KOPT-K1 (cell line): ENCODE data around the gene CCDC154.

Experiments
- H3K27ac ChIP-seq: fragments of 200-600 bp; sonication (generic); 2 replicates; pipeline ENCODE4 v1.5.1; 2016; ENCODE audit warnings: antibody characterized with exemption, mild to moderate bottlenecking, low read depth, low read length; ENCODE audit not compliant: poor library complexity, severe bottlenecking
- H3K36me3 ChIP-seq: fragments of 200-600 bp; sonication (generic); 2 replicates; pipeline ENCODE4 v1.5.1; 2017; ENCODE audit warnings: antibody characterized with exemption, mild to moderate bottlenecking, low read length, moderate library complexity; ENCODE audit not compliant: insufficient read depth
- H3K9me3 ChIP-seq: fragments of 200-600 bp; sonication (generic); 2 replicates; pipeline ENCODE4 v1.5.1; 2017; ENCODE audit warnings: antibody characterized with exemption, low read length, mild to moderate bottlenecking; ENCODE audit not compliant: insufficient read depth, poor library complexity, severe bottlenecking

Gene CCDC154

DNA sequence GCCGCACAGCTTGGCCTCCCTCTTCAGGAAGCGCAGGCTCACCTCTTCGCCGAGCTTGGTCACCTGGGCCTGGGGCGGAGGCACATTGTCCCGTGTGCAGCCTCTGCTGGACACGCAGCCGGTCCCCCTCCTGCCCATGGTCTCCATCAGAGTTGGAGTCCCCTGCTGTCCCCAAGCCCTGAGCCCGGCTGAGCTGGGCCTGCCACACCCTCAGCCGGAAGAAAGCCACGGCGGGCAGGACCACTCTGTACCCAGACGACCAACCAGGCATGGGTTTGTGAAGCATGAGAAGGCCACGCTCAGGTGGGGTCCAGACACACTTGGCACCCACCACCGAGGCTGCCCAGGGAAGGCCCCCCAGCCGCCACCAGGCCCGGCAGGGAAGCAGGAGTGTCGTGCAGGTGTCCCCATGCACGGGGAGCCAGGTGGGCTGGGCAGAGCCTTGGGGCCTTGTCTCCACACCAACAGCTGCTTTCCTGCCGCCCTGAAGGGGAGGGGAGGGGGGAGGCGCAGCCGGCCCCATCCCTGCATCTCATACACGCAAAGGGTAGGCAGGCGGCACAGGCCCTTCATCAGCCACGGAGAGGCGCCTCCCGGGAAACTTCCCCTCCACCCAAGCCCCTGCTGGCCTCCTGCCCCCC lies 5.2 kb downstream of the CCDC154 start:
- H3K27ac ChIP-seq: no peak overlapping the region
- H3K9me3 ChIP-seq: no peaks in the 10 kb centered on the region
- no peaks in the 10 kb centered on the region for H3K36me3 ChIP-seq

DNA sequence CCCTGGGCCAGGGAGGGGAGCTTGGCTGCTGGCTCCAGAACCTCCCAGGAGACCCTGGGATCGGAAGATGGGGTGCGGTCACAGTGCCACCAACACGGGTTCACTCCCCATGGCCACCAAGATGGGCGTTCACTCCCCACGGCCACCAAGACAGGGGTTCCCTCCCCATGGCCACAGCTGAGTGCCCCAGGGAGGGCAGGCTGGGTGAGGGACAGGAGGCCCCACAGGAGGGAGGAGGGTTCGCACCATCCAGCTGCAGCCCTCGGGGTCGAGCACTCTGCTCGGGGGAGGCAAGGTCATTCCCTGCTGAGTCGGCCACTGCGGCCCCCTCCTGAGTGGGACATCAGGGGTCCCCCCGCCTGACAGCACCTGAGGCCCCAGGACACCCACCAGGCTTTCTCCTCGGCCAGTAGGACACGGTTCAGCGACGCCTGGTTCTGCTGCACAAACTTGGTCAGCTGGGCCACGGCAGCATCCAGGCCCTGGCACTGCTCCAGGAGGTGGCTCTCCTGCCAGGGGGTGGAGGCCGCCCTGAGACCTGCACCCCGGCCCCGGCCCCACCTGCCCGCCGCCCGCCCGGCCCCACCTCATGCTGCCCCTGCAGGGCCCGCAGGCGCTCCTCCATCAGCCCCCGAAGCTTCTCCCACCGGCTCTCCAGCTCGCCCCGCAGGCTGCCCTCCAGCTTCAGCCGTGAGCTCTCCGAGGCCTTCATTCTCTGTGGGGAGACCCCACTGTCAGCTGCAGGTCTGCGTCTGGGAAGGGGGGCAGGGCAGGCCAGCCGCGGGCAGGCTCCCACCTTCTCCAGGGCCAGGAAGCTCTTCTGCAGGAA lies 5.9 kb downstream of the CCDC154 start:
- Histone ChIP-seq H3K9me3 (no peaks in the 10 kb centered on the region), H3K27ac (no peak overlapping the region), H3K36me3 (no peaks in the 10 kb centered on the region)

DNA sequence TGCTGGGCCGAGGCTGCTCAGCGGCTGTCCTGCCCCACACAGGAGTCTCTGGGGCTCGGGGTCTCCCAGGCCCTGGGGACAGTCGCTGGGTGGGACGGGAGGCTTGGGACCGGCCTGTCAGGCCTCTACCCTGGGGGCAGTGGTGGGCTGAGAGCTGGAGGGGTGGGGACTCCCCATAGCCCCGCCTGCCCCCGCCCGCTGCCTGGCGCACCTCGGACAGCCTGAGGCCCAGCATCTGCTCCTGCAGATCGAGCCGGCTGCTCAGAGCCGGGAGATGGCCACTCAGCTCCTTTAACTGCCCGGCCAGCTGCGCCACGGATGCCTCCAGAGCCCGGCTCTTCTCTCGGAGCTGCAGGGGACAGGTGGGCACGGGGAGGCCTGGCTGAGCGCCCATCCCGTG lies 6.8 kb downstream of the CCDC154 start:
- H3K9me3 ChIP-seq: no peaks in the 10 kb centered on the region
- no peaks in the 10 kb centered on the region for H3K36me3 ChIP-seq
- no peak overlapping the region for H3K27ac ChIP-seq

DNA sequence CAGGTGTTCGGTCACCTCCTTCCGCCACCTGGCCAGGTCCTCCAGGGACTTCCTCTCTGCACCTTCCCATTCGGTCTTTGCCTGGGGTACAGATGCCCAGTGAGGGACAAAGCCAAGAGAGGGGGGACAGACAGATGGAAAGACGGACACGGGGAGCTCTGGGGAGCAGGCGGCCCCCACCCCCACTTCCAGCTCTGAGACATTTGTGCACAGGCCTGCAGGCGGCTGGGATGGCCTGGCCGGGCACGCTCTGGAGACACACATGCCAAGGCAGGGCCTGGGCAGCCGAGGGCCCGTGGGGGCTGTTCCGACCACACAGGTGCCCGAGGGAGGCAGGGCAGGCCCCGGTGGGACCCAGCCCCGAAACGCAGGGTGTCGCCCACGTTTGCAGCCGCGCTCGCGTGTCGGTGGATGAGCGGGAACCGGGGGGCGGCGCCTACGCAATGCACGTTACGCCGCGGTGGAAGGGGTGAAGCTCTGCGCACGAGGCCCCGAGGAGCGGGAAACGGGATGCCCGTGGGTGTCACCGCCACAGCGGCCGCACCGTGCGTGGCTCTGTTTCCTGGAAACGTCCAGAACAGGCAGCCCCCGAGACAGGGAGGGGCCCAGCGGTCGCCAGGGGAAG lies 7.5 kb downstream of the CCDC154 start:
- H3K27ac ChIP-seq: no peak overlapping the region
- no peaks in the 10 kb centered on the region for H3K9me3 ChIP-seq
- H3K36me3 ChIP-seq: no peaks in the 10 kb centered on the region

DNA sequence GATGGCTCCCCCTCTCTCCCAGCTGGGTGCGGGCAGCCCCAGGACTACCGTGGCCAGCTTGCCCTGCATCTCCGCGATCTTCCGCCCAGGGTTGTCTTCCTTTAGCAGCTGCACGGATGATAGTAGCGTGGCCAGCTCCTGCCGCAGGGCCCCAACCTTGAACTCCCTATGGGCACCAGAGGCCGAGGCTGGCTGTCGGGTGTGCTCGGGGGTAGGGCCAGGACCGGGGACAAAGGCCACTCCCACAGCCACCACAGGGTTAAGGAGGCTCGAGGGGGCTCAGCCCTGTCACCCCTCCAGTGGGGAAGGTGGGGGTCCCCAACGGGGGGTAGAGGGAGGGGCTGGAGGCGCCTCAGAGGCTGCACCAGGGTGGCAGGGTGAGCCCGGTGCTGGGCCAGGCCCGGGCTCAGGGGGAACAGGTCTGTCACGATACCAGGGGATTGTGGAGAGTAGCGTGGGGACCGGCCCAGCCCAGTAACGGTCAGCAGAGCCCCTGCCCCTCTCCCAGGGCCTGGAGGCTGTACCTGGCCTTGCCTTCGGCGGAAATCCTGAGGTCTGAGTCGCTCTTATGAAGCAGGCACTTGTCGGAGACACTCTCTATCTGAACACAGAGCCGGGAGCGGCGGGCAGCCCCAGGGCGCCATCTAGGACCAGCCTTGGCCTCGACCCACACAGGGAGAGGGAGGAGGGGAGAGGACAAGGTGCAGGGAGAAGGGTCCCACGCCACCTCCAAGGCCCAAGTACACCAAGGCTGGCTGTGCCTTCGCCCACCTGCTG lies 8.2 kb downstream of the CCDC154 start:
- Histone ChIP-seq H3K36me3 (no peaks in the 10 kb centered on the region), H3K27ac (no peak overlapping the region), H3K9me3 (no peaks in the 10 kb centered on the region)

DNA sequence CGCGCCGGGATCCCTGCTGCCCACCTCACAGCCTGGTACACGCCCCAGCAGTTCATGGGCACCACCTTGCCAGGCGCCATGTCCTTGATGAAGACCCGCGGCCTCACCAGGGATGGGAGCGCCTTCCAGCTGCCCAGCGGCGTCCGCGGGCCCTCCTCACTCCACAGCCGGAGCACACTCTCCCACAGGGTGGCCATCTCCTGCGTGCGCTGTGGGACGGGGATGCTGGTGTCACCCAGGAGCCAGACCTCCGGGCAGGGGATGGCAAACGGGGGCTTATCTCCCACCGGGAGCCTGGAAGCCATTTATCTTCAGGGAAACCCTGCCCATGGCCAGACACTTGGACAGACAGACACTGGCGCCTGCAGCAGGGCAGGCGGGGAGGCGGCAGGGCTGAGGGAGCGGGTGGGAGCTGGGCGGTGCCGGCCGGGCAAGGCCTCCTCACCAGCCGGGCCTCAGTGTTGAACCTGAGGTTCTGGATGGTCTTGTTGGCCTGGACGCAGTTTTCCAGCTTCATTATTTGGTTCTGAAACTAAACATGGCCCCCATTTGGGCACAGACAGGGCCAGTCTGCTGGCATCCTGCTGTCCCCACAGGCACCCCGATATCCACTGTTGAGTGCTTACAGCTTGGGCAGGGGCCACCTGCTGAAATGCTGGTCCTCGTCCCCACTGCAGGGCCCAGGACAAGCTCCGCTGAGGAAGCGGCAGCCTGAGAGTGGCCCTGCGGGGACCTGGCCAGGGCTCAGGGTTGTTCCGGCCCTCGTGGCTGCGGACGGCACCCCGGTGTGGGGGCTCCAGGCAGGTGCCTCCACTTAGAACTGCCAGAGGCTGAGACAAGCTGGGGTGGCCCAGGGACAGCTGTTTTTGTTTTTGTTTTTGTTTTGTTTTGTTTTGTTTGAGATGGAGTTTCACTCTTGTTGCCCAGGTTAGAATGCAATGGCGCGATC lies 9.4 kb downstream of the CCDC154 start:
- Histone ChIP-seq H3K27ac (no peak overlapping the region), H3K9me3 (no peaks in the 10 kb centered on the region), H3K36me3 (no peaks in the 10 kb centered on the region)

DNA sequence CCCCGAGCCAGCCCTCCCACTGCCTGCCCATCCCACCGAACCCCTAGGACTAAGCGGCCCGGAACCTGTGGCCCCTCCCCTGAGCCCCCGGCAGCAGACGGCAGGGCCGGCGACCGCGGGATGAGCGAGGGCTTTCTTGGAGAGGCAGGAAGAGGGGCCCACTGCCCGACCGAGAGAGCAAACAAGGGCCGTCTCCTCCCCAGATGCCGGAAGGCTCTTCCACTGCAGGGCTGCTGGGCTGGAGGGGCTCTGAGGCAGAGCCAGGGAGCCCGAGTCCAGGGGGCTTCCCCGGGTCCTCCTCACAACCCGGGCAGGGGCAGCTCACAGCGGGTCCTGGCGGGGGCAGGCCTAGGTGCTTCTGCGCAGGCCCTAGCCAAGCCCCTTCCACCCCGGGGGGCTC lies 10.6 kb downstream of the CCDC154 start:
- Histone ChIP-seq H3K9me3 (no peaks in the 10 kb centered on the region), H3K27ac (no peak overlapping the region), H3K36me3 (no peaks in the 10 kb centered on the region)

DNA sequence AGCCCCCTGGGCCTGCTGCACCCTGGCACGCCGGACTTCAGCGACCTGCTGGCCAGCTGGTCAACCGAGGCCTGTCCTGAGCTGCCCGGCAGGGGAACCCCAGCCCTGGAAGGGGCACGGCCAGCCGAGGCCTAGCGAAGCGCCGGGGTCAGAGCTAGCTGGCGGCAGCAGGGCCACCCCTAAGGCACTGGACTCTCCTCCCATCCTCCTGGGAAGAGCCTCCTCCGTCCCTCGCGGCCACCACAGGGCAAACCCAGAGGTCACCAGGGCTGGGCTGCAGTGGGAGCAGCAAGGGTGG lies 11.1 kb downstream of the CCDC154 start:
- H3K27ac ChIP-seq: no peak overlapping the region
- H3K36me3 ChIP-seq: no peaks in the 10 kb centered on the region
- H3K9me3 ChIP-seq: no peaks in the 10 kb centered on the region

DNA sequence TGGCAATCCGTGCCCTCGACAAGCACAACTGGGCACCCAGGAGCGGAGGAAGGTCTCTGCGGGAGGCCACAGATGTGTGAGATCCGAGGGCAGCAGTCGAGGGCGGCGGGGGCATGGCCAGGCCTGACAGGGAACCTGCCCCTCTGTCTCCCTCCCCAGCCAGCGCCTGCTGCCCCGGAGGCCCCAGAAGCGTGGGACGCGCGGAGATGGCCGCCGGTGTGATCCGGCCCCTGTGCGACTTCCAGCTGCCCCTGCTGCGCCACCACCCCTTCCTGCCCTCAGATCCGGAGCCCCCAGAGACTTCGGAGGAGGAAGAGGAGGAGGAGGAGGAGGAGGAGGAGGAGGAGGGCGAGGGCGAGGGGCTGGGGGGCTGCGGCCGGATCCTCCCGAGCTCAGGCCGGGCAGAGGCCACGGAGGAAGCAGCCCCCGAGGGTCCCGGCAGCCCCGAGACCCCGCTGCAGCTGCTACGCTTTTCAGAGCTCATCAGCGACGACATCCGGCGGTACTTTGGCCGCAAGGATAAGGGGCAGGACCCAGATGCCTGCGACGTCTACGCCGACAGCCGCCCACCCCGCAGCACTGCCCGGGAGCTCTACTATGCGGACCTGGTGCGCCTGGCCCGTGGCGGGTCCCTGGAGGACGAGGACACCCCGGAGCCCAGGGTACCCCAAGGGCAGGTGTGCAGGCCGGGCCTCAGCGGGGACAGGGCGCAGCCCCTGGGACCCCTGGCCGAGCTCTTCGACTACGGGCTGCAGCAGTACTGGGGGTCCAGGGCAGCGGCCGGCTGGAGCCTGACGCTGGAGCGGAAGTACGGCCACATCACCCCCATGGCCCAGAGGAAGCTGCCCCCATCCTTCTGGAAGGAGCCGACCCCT lies 11.7 kb downstream of the CCDC154 start:
- H3K27ac ChIP-seq: no peak overlapping the region

DNA sequence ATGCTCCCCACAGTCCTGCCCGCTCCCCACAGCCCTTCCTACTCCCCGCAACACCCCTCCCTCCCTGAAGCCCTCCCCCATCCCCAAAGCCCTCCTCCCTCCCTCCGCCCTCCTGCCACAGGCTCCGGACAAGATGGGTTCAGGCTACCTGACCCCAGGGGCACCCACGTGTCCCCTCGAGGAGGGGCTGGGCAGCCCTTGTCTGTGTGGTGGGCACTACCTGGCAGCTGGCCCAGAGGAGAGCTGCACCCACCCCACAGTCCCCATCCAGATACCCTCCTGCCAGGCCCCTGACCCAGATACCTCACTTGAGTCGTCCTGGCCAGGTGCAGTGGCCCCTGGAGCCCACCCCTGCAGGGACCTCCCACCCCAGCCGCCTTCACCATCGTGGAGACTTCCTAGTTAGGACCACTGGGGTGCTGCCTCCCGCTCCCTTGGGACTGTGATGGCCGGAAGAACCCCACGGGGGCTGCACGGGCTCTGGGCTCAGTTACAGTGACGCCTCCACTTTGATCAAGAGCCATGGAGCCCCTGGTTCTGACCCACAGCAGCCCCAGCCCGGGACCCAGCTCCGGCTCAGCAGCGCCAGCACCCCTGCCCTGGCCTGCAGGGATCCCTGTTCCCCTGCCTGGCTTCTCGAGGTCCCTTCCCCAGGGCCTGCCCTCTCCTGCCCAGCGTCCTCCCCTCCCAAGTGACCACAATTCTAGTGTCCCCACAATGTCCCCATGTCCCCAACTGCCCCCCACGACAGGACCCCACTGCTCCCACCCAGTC lies 12.7 kb downstream of the CCDC154 start:
- Histone ChIP-seq H3K9me3 (no peaks in the 10 kb centered on the region), H3K36me3 (no peaks in the 10 kb centered on the region), H3K27ac (no peak overlapping the region)

More for the DNA sequence above, 11.7 kb downstream of the CCDC154 start:
- no peaks in the 10 kb centered on the region for H3K36me3 ChIP-seq
- H3K9me3 ChIP-seq: no peaks in the 10 kb centered on the region

DNA sequence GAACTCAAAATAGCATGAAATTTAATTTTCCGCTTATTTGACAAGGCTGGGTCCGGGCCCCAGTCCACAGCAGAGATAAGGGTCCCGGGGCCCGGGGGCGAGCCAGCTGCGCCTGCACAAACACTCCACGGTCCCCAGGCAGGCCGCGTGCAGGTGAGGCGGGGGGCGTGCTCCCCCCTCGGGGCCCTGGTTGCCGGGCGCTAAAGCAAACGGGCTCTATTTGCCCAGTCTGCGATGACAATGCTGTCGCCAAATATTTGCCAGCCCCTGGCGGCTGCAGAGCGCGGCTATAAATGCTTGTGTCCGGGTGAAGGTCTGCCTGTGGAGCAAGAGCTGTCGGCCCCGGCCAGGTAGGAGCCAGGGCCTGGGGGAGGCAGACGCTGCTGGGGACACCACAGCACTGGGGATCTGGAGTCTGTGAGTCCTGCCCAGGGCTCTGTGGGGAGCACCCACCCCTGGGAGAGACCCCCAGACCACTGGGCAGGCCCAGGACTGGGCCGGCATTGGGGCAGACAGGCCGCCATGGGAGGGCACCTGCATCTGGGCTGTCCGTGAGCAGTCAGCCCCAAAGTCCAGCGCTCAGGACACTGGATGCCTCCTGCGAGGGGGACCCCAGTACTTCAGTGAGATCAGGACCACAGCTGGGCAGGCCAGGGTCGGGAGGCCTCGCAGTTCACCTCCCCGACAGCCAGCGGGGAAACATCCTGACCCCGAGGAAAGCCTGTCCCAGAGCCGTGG lies 13.4 kb downstream of the CCDC154 start, which contains the start of gene PERCC1:
Gene PERCC1 (plus strand): TSS at position 320 of the 738 bp plus-strand sequence. CDS start 1,516 bp downstream, outside the sequence.
- H3K9me3 ChIP-seq: no peaks in the 10 kb centered on the region
- no peaks in the 10 kb centered on the region for H3K36me3 ChIP-seq
- H3K27ac ChIP-seq: no peak within 1 kb of the TSS

DNA sequence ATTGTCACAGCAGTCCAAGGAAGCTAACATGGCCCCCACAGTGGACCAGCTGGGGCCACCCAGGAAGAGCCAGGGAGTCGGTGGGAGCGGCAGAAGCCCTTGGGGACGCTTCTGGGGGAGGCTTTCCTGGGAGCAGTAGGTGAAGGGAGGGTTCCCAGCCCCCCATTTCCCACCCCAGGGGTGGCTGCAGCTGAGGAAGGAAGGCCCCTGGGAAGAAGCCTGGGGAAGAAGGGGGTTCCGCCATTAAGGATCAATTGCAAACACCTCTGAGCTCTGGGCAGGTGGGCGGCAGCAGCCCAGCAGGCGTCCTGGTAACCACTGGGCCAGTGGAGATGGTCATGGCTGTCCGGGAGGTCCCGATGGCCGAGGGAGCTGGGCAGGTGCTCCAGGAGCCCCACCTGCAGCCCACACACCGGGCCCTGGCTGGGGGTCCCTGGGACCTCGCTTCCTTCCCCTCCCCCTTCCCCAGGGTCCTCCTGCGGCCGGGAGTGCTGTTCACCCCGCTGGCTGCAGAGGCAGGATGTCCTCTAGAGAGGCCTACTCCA lies 14.1 kb downstream of the CCDC154 start:
- no peaks in the 10 kb centered on the region for H3K9me3 ChIP-seq
- no peaks in the 10 kb centered on the region for H3K36me3 ChIP-seq
- H3K27ac ChIP-seq: no peak overlapping the region
